HG03558 (cell line): ENCODE measurements around the gene NRXN2.

Experiments used
- ATAC-seq: cut with Tn5 transposase; IDR thresholded peaks from one replicate; pipeline ENCODE4 v1.9.1; 2021; ENCODE audit warnings: moderate number of reproducible peaks; ENCODE audit not compliant: unreplicated experiment; ENCODE audit errors: extremely low read depth

The NRXN2 gene

DNA sequence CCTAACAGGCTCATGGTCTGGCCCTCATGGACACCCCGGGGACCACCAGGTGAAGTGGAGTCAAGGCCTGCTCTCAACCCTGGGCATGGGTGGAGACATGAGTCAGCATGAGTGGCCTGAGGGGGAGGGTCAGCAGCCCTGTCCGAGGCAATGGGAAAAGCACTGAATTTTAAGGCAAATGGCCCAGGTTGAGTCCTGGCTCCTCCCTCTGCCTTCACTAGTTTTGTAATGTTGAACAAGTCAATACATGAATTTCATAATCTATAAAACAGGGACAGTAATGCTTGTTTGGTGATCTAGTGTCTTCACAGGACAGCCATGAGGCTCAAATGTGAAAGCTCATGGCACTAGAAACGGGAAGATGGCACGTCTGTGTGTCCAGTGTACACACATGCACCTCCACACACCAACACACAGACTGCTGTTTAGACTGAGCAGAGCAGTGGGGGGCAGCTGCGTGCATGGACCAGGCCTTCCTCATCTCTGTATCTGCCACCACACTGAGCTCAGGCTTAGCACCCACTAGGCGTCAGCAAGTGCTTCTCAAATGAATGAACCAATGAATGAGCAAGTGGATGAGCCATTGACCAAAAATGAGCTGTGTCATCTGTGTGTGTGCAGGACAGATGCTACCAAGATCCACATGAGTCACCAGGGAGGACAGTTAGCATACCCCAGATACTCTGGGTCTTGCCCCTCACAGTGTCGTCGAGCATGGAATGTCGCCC lies 63.4 kb downstream of the NRXN2 start:
- no peak for ATAC-seq

GRCh38 chr11:64658265-64658664 lies 64.7 kb downstream of the NRXN2 start:
- no peak for ATAC-seq

DNA sequence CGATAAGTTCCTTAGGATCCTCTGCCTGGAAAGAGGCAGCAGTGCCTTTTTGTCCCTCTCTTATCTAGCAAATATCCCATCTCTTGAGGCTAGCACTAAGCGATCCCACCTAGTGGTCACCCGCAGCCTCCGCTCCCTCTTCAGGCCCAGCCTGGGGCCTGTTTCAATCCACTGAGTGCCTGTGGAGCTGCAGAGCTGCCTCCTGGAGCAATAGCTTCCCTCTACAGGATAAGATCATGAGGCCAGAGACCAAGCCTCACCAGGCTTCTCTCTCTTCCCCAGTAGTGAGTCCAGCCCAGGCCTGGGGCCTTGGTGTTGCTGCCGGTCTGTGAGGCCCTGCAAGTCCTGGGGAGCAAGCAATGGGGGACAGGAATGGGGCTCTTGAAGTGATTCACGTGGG lies 66.1 kb downstream of the NRXN2 start:
- no peak for ATAC-seq

- ATAC-seq: no peak
Measured at GRCh38 chr11:64655941-64656601, 66.9 kb downstream of the NRXN2 start.

GRCh38 chr11:64654958-64655541 lies 67.9 kb downstream of the NRXN2 start:
- ATAC-seq: no peak

GRCh38 chr11:64654439-64654838 lies 68.6 kb downstream of the NRXN2 start:
- no peak for ATAC-seq

DNA sequence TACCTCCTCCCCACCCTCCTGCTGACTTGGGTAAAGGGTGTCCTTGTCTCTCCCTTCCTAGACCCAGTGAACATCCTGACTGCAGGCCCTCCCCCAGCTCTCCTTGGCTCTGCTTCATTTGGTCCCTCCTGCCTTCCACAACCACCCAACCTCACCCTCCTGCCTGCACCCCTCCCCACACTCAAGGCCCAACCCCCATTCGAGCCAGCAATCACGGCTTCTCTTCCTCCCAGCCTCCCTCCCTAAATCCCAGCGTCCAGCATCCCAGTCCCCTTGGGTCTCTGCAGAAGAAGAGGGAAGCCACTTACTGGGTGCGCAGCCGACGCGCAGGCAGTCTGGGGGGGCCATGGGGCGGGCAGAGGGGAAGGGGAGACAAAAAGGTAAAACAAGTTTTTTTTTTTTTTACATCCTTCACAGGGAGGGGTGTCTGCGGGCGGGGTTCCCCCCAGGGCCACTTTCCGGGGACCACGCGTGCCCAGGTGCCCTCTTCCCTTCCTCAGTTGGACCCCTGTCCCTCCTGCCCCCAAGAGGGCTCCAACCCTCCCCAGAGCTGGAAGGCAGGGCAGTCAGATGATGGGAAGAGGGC lies 69.5 kb downstream of the NRXN2 start:
- no peak for ATAC-seq

DNA sequence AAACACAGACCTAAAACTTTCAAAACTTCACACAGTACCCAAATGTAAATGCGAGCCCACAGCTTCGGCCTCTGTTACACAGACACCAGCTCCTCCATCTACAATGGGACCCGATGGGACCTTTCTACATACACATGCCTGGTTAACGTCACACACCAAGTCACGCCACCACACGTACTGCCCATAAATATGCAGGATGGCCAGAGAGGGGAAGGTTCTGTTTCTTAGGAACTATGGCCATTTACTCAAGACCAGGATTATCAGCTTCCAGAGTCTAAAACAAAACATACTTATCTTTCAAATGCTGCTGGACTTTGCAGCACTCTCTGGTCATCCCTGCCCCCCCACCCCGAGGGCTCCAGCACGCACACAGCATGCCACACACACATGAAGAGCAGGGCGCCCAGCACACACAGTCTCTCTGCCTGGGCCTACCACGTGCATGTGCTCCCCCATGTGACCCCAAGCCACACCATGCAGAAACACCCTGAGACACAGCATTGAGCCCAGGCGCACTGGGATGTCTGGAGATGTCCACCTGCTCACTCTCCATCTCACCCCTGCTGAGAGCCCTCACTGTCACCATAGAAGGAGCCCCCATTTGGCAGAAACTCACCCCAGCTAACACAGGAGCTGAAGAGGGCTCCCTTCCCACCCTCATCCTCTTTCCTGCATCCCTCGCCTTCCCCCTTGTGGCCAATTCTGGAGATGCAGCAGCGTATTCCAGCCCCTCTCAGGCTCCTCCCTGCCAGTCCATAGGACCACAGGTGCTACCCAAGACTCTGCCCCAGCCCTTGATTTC lies 70.2 kb downstream of the NRXN2 start:
- ATAC-seq: no peak

DNA sequence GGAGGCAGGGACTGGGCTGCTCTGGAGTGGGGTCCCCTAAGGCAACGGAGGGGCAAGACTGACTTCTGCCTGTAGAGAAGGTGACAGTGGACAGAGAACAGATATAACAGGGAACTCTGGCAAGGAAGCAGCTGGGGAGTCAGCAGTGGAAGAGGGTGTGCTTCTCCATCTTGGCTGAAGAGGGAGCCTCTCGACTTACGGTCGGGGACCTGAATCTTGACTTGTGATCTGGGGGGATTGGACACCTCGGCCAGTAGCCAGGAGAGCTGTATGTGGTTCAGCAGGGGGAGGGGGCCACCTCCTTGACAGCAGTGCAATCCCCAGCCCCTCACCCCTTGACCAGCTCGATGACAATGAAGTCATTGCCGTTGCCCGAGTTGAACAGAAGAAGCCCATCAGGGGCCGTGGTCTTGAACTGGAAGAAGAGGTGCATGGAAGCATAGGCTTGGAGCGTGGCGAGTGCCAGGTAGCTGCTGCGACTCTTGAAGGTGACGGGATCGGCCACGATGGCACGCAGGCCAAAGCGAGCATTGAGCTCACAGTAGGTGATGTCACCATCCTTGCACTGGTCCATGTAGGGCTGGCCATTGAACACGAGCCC lies 72.0 kb downstream of the NRXN2 start:
- ATAC-seq: no peak

DNA sequence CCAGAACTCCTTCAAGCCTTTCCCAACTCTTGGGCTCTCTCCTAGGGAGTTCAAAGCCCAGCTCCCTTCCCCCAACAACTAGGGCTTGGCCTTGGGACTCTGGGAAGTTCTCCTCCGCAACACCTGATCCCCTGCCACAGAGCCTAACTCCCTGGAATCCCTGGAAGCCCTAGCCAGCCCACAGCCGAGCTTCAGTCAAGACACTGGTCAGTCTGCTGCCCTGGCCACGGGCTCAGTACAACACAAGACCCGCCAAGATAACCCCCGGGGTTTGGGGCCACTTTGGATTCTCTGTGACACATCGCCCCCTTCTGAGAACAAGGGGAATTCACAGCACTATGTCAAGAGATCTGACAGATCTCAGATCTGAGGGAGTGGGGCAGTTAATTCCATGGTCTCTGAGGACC lies 73.7 kb downstream of the NRXN2 start:
- no peak for ATAC-seq

DNA sequence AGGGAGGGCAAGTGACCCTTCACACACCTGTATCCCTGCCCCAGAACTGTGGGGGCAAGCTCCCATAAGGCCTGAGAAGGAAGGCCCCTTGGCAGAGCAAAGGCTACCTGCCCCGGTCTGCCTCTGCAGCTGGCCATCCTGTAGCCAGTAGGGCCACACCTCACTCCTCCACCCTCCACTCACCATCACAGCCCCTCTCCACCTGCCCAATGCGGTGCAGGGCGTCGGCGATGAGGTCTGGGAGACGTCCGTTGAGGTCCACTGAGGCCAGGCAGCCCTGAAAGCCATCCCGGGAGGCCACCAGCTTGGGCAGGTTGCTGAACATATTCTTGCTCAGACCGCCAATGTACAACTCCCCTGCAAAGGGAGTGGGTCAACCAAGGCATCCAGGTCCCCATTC lies 74.4 kb downstream of the NRXN2 start:
- no peak for ATAC-seq

DNA sequence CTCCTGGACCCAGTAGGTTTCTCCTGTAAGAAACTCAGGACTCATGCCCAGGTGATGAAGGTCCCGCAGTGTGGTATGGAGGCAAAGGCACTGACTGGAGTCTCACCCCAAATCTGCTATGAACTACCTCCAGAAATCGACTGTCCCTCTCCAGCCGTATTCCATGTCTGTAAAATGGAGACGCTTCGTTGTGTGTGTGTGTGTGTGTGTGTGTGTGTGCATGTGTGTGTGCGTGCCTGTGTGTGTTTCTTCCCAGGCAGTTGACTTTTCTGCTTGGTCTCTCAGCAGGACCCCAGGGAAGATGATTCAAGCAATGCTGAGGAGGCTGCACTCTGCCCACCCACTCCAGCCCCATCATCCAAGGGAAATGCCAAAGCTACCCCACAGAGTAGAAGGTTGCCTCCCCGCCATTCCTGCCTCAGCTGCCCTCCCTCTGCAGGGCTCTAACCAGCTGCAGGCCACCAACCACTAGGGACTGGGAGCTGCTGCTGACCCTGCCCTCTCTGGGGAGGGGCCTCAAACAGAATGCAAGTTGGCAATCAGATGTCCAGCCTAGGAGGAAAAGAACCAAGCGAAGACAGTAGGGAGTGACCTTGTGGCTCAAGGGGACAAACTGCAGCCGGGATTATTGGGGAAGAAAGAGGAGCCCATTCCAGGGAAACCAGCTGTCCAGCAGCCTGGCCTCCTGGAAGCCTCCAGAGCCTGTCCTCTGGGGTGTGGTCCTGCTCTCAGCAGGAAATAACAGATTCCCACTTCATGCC lies 75.8 kb downstream of the NRXN2 start:
- ATAC-seq: no peak

DNA sequence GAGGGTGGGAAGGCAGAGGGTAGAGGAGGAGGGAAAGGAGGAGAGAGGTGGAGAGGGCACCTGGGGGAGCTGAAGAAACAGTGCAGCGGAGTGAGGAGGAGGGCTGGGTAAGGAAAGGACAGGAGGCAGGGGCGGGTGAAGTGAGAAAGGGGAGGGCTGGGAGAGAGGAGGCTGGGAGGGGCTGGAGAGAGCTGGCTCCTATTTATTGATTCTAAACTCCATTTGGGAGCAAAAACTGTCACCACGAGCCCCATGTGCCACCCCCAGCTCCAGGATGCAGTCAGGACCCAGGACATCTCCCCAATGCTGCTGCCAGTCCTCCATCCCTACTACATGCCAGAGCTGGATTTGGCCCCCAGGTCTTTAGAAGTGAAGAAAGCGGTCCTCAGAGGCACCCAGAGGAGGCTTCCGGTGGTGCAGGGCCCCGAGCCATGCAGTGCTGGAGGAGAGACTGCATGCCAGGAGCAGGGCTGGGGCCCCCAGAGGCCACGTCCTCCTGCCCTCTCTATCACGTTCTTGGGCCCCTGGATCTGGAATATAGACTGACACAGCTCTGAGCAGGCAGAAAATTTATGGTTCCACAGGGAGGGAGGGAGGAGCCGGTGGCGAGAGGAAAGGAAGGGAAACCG lies 78.2 kb downstream of the NRXN2 start:
- ATAC-seq: no peak

GRCh38 chr11:64643920-64644646 lies 78.9 kb downstream of the NRXN2 start:
- no peak for ATAC-seq

DNA sequence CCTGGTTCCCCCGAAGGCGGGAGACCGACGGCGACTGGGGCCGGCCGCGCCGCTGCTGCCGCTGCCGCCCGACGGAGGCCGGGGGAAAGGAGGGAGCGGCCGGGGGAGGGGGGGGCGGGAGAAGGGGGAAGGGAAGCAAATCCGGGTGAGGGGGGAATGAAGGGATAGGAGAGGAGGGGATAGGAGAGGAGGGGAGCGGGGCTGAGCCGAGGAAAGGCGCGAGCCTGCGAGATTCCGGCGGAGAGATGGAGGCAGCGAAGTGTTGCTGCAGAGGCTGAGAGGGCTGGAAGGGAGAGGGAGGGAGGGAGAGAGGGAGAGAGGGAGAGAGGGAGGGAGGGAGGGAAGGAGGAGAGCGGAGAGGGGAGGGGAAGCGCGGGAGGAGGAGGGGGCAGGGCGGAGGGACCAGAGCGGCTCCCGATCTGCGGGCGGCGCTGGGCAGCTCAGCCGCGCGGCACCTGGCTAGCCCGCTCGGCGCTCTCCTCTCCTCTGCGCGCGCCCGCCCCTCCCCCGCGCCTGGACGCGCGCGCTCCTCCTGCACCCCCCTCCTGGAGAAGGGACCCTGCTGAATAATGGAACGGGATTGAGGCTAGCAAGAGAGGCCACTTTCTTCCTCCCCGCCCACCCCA lies 79.6 kb downstream of the NRXN2 start:
- no peak for ATAC-seq

DNA sequence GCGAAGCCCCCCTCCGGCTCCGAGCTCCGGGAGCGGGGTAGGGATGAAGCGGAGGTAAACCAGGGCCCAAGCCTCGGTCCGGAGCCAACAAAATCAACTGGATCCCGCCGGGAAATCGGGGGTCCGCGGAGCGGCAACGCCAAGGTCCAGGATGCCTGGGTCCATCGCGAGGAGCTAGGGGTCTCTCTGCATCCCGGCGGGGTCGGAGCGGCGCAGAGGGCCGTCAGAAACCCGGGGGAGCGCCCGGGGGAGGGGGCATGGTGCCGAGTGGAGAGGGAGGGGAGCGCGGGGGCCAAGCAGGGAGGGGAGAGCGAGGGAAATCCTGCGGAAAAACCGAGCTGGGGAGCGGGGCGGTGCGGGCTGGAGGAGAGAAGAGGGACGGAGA lies 80.1 kb downstream of the NRXN2 start:
- no peak for ATAC-seq

- ATAC-seq: no peak
Measured at GRCh38 chr11:64642418-64642735, 80.6 kb downstream of the NRXN2 start.
